OCI-LY7 (cell line): Measurements from ENCODE around the gene PPP1R12C. TPM values are rescaled to one million over a fixed set of nuclear protein-coding genes. Genes with fewer than 3 reads are reported as not detected.
A peak's percentile ranks its signal among the peaks of the same experiment; 100 is the strongest.

Experiments used
- BruUV-seq: library from RNA; stranded (reverse); fragments of 400-500 nt; replicated peaks from 2 replicates; lab custom pipeline; 2021; lab: Mats Ljungman, UMichigan
- CTCF ChIA-PET: fragments of 300-600 bp; sonication (Branson Sonifier 250); formaldehyde crosslinking; loops from one replicate; lab custom pipeline; 2022; ENCODE audit warnings: antibody characterized with exemption; ENCODE audit not compliant: unreplicated experiment; lab: Charles Lee
- POLR2A ChIA-PET: fragments of 300-600 bp; sonication (Branson Sonifier 250); formaldehyde crosslinking; loops from one replicate; lab custom pipeline; 2022; ENCODE audit warnings: antibody characterized with exemption; lab: Charles Lee
- DNase-seq: peaks from one replicate; pipeline ENCODE4 v3.0.0-alpha.2; 2015; ENCODE audit warnings: low spot score
- H2AFZ ChIP-seq: fragments of 200-600 bp; sonication (generic), shearing (Covaris generic); 2 replicates; pipeline ENCODE4 v1.6.1; 2014; ENCODE audit warnings: mild to moderate bottlenecking, antibody characterized with exemption, low read length, moderate library complexity
- H3K27ac ChIP-seq: fragments of 200-600 bp; sonication (generic); 2 replicates; pipeline ENCODE4 v1.5.1; 2014; ENCODE audit warnings: mixed run types, low read depth, mild to moderate bottlenecking, moderate library complexity, low read length, inconsistent platforms; ENCODE audit not compliant: poor library complexity, severe bottlenecking
- H3K36me3 ChIP-seq: fragments of 200-600 bp; sonication (generic); 2 replicates; pipeline ENCODE4 v1.6.1; 2014; ENCODE audit warnings: mild to moderate bottlenecking, antibody characterized with exemption, low read length, moderate library complexity, mixed read lengths; ENCODE audit not compliant: insufficient read depth
- H3K4me1 ChIP-seq: fragments of 200-600 bp; sonication (generic); 2 replicates; pipeline ENCODE4 v1.5.1; 2014; ENCODE audit warnings: mild to moderate bottlenecking, low read length; ENCODE audit not compliant: insufficient read depth, poor library complexity, severe bottlenecking
- H3K4me2 ChIP-seq: fragments of 200-600 bp; sonication (generic); 2 replicates; pipeline ENCODE4 v1.6.1; 2014; ENCODE audit warnings: mild to moderate bottlenecking, low read length
- H3K4me3 ChIP-seq: fragments of 200-600 bp; sonication (generic); 2 replicates; pipeline ENCODE4 v1.5.1; 2014; ENCODE audit warnings: mild to moderate bottlenecking, low read depth, low read length; ENCODE audit not compliant: poor library complexity, severe bottlenecking
- H3K79me2 ChIP-seq: fragments of 200-600 bp; sonication (generic); 2 replicates; pipeline ENCODE4 v1.6.1; 2016; ENCODE audit warnings: low read depth, mild to moderate bottlenecking, low read length, moderate library complexity, mixed read lengths; ENCODE audit not compliant: insufficient read depth
- H3K9me2 ChIP-seq: fragments of 200-600 bp; sonication (generic); 2 replicates; pipeline ENCODE4 v1.6.1; 2016; ENCODE audit warnings: mild to moderate bottlenecking, low read length, mixed read lengths; ENCODE audit not compliant: insufficient read depth
- H3K9me3 ChIP-seq: fragments of 200-600 bp; sonication (generic); 2 replicates; pipeline ENCODE4 v1.6.1; 2014; ENCODE audit warnings: mild to moderate bottlenecking, mixed run types, low read length, mixed read lengths
- H4K20me1 ChIP-seq: fragments of 200-600 bp; sonication (generic); 2 replicates; pipeline ENCODE4 v1.6.1; 2014; ENCODE audit warnings: mild to moderate bottlenecking, antibody characterized with exemption, low read length, moderate library complexity, mixed read lengths; ENCODE audit not compliant: insufficient read depth
- CTCF ChIP-seq: fragments of 200-600 bp; sonication (generic); conservative IDR thresholded peaks from 2 replicates; pipeline ENCODE4 v1.5.1; 2014; ENCODE audit warnings: mild to moderate bottlenecking, antibody characterized with exemption, low read length, moderate library complexity, mixed read lengths
- EZH2phosphoT487 ChIP-seq: fragments of 200-600 bp; sonication (generic); IDR thresholded peaks from 2 replicates; pipeline ENCODE4 v1.6.1; 2018; ENCODE audit warnings: low read depth, borderline replicate concordance, mild to moderate bottlenecking, mixed run types, antibody characterized with exemption, low read length, moderate library complexity, mixed read lengths
- intact Hi-C: fragments of 100-400 bp; cut with micrococcal nuclease; formaldehyde crosslinking; loops from one replicate; pipeline ENCODE4 v1.10.0; 2022; ENCODE audit not compliant: unreplicated experiment
- total RNA-seq, 2 experiments: library from RNA; depleted of rRNA in 1 of 2; stranded (reverse); fragments of >200 nt in 1 of 2; shearing (Covaris generic) in 1 of 2; gene quantifications; 2 replicates each; pipeline ENCODE4 v1.2.3, GENCODE V29; 2014 to 2022

Gene PPP1R12C
- total RNA-seq, 2 experiments from 2014 or later = 177 to 211 TPM

- POLR2A ChIA-PET = no interaction called here
- H3K79me2 ChIP-seq = no peaks in the 10 kb centered on the region
- no peak overlapping the region for H3K27ac ChIP-seq
- no peaks in the 10 kb centered on the region for H4K20me1 ChIP-seq
- peak overlapping the region; percentile 65 for H3K4me3 ChIP-seq
- H3K9me3 ChIP-seq = peaks cover 6% of the 10 kb centered on the region
- peak; percentile 42 for DNase-seq
- peak overlapping the region; percentile 76; the same call in 1 of the 2 replicates for H2AFZ ChIP-seq
- CTCF ChIA-PET = no interaction called here
- no peaks in the 10 kb centered on the region for H3K9me2 ChIP-seq
- 0 out of 2 replicates have a peak, but pooled peaks cover 6% of the 10 kb centered on the region for H3K36me3 ChIP-seq
- intact Hi-C loops = no loop called here
- TF ChIP-seq EZH2phosphoT487 (no peak), CTCF (no peak)
- H3K4me2 ChIP-seq = peak overlapping the region; percentile 76
- no TSS peak for BruUV-seq
- peaks cover 43% of the 10 kb centered on the region for H3K4me1 ChIP-seq
These were observed 29.4 kb upstream of the PPP1R12C start for GRCh38 chr19:55146705-55147273.

GRCh38 chr19:55146078-55146704 lies 28.8 kb upstream of the PPP1R12C start:
- BruUV-seq = no TSS peak
- intact Hi-C loops = no loop called here
- Histone ChIP-seq H4K20me1 (no peaks in the 10 kb centered on the region), H3K9me3 (no peaks in the 10 kb centered on the region), H3K79me2 (no peaks in the 10 kb centered on the region), H3K9me2 (no peaks in the 10 kb centered on the region), H2AFZ (peak overlapping the region; percentile 76; the same call in 1 of the 2 replicates), H3K4me2 (peak overlapping the region; percentile 76), H3K4me1 (peaks cover 43% of the 10 kb centered on the region), H3K27ac (no peak overlapping the region), H3K4me3 (peak overlapping the region; percentile 65), H3K36me3 (0 out of 2 replicates have a peak, but pooled peaks cover under 1% of the 10 kb centered on the region)
- ChIA-PET CTCF (no interaction called here), POLR2A (no interaction called here)
- TF ChIP-seq EZH2phosphoT487 = no peak
- peak; percentile 85 for TF ChIP-seq CTCF
- peak; percentile 66 for DNase-seq

- no peak for DNase-seq
- Histone ChIP-seq H3K36me3 (no peaks in the 10 kb centered on the region), H3K9me3 (no peaks in the 10 kb centered on the region), H3K4me3 (no peak overlapping the region), H3K9me2 (no peaks in the 10 kb centered on the region), H3K4me2 (peak overlapping the region; percentile 13; the same call in 1 of the 2 replicates), H3K27ac (no peak overlapping the region), H3K79me2 (no peaks in the 10 kb centered on the region), H2AFZ (no peak overlapping the region), H3K4me1 (peaks cover 44% of the 10 kb centered on the region), H4K20me1 (no peaks in the 10 kb centered on the region)
- intact Hi-C loops = no loop called here
- ChIA-PET CTCF (no interaction called here), POLR2A (no interaction called here)
- no peak for TF ChIP-seq EZH2phosphoT487
- no peak for TF ChIP-seq CTCF
- BruUV-seq = no TSS peak
These were observed 27.8 kb upstream of the PPP1R12C start for GRCh38 chr19:55145232-55145631.
